Right atrium auricular region (tissue), 2 donors: ENCODE results near the gene FNDC11. TPM values are rescaled to one million over a fixed set of nuclear protein-coding genes. Genes with fewer than 3 reads are reported as not detected.

Source experiments
- DNase-seq: peaks from one replicate; pipeline ENCODE4 v3.0.0-alpha.2; 2019; ENCODE audit warnings: low spot score
- H3K27ac ChIP-seq, 2 donors: fragments of 200-600 bp; sonication (generic); 1 replicate in 1 of 2; 2 replicates in 1 of 2; pipeline ENCODE4 v1.5.1; 2016 to 2019
- H3K27me3 ChIP-seq, 2 donors: fragments of 200-600 bp; sonication (generic); one replicate each; pipeline versions ENCODE4 v1.5.1 to v1.6.0; 2017 to 2019
- H3K36me3 ChIP-seq: fragments of 200-600 bp; sonication (generic); one replicate; pipeline ENCODE4 v1.5.1; 2016
- H3K4me1 ChIP-seq, 2 donors: fragments of 200-600 bp; sonication (generic); one replicate each; pipeline versions ENCODE4 v1.5.1 to v1.6.0; 2017 to 2019
- H3K4me3 ChIP-seq, 2 donors: fragments of 200-600 bp; sonication (generic); 1 replicate in 1 of 2; 2 replicates in 1 of 2; pipeline ENCODE4 v1.5.1; 2017 to 2019; ENCODE audit warnings: mild to moderate bottlenecking in 1 of 2, moderate library complexity in 1 of 2
- H3K9me3 ChIP-seq, 2 donors: fragments of 200-600 bp; sonication (generic); one replicate each; pipeline ENCODE4 v1.5.1; 2019
- CTCF ChIP-seq, 2 donors: fragments of 200-600 bp; sonication (generic); IDR thresholded peaks; one replicate each; pipeline ENCODE4 v1.5.1; 2019; ENCODE audit warnings: antibody characterized with exemption in 2 of 2
- total RNA-seq, 2 donors: library from RNA; depleted of rRNA; stranded (reverse); fragments of >200 nt; gene quantifications; one replicate each; pipeline ENCODE4 v1.1.0, GENCODE V29; 2016

Gene FNDC11
- total RNA-seq, 2 donors from 2014 or later = not detected

GRCh38 chr20:63560856-63561609 lies 7.1 kb downstream of the FNDC11 start:
- no peak overlapping the region for H3K27ac ChIP-seq
- peaks cover 66% of the 10 kb centered on the region for H3K36me3 ChIP-seq

GRCh38 chr20:63561624-63562396 lies 7.9 kb downstream of the FNDC11 start:
- Histone ChIP-seq H3K27ac (no peak overlapping the region), H3K4me1 (no peaks in the 10 kb centered on the region), H3K9me3 (no peaks in the 10 kb centered on the region), H3K27me3 (no peaks in the 10 kb centered on the region), H3K36me3 (peaks cover 66% of the 10 kb centered on the region), H3K4me3 (no peak overlapping the region)
- no peak for DNase-seq
- TF ChIP-seq CTCF (IDR thresholded peaks at IDR 0.05) = no peak

More at GRCh38 chr20:63560856-63561609, 7.1 kb downstream of the FNDC11 start:
- Histone ChIP-seq H3K4me1 (no peaks in the 10 kb centered on the region), H3K27me3 (no peaks in the 10 kb centered on the region), H3K4me3 (no peak overlapping the region), H3K9me3 (no peaks in the 10 kb centered on the region)
- no peak for DNase-seq
- no peak for TF ChIP-seq CTCF (IDR thresholded peaks at IDR 0.05)

DNA sequence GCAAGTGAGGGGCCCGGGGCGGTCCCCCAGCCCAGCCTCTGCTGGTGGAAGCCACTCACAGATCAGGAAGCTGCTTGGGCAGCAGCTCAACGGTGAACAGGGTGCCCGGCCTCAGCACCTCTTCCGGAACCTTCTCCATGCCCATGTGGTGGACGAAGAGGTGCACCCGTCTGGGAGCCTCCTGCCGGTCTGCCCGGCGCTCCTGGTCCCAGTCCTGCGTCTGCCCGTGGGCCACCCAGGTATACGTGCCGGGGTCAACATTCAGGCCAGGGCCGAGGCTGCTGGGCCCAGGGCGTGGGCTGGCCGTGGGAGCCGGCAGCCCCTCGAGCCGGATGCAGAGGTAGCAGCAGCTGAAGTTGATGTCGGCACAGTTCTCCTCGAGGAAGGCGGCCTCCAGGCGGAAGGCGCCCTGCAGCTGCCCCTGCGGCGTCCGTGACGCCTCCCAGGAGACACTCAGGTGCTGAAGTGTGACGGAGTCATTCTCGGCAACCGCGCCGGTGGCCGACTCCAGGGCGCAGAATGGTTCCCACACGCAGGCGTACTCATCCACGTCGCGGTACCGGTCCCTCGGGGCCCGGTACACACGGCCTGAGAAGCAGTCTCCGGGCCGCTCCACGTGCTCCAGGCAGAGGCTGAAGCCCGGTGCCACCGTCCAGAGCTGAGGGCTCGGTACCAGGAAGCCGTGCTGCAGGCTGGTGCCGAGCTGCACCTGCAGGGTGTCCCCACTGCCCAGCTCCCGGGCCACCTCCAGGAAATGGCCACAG lies 8.7 kb downstream of the FNDC11 start:
- peaks cover 66% of the 10 kb centered on the region for H3K36me3 ChIP-seq
- no peak overlapping the region for H3K4me3 ChIP-seq
- no peak for TF ChIP-seq CTCF (IDR thresholded peaks at IDR 0.05)
- H3K4me1 ChIP-seq = no peaks in the 10 kb centered on the region
- no peaks in the 10 kb centered on the region for H3K9me3 ChIP-seq
- no peaks in the 10 kb centered on the region for H3K27me3 ChIP-seq
- H3K27ac ChIP-seq = no peak overlapping the region
- no peak for DNase-seq

GRCh38 chr20:63563225-63563935 lies 9.4 kb downstream of the FNDC11 start:
- no peak overlapping the region for H3K4me3 ChIP-seq
- H3K27ac ChIP-seq = no peak overlapping the region
- no peaks in the 10 kb centered on the region for H3K27me3 ChIP-seq
- no peak for TF ChIP-seq CTCF (IDR thresholded peaks at IDR 0.05)
- H3K36me3 ChIP-seq = peaks cover 66% of the 10 kb centered on the region
- no peaks in the 10 kb centered on the region for H3K4me1 ChIP-seq
- no peak for DNase-seq
- H3K9me3 ChIP-seq = no peaks in the 10 kb centered on the region

GRCh38 chr20:63564036-63564810 lies 10.3 kb downstream of the FNDC11 start:
- Histone ChIP-seq H3K4me1 (no peaks in the 10 kb centered on the region), H3K27me3 (no peaks in the 10 kb centered on the region), H3K36me3 (peaks cover 62% of the 10 kb centered on the region), H3K27ac (no peak overlapping the region), H3K4me3 (no peak overlapping the region), H3K9me3 (no peaks in the 10 kb centered on the region)
- no peak for TF ChIP-seq CTCF (IDR thresholded peaks at IDR 0.05)
- no peak for DNase-seq
